ENCODE data around the gene UBE2O.

The UBE2O gene

GRCh38 chr17:76461765-76462555 is 9.0 kb upstream of the UBE2O start:
- Histone ChIP-seq H3K9me3 (ENCODE audit: low read length) (no peaks in the 10 kb centered on the region), H3K27me3 (ENCODE audit: control insufficient read depth in 1 of 2, insufficient read depth in 2 of 2, low read length in 2 of 2) (no peaks in the 10 kb centered on the region), H3K27ac (ENCODE audit: low read depth, low read length) (no peak overlapping the region), H3K4me3 (ENCODE audit: low read depth in 1 of 2, low read length in 2 of 2) (no peak overlapping the region), H3K9ac (ENCODE audit: low read length) (no peak overlapping the region), H3K4me1 (ENCODE audit: insufficient read depth, low read length) (no peaks in the 10 kb centered on the region), H3K36me3 (ENCODE audit: insufficient read depth, low read length) (no peaks in the 10 kb centered on the region)

GRCh38 chr17:76459674-76460073 is 6.7 kb upstream of the UBE2O start:
- H3K9ac ChIP-seq (ENCODE audit: low read length): no peak overlapping the region
- no peaks in the 10 kb centered on the region for H3K36me3 ChIP-seq (ENCODE audit: insufficient read depth, low read length)
- no peaks in the 10 kb centered on the region for H3K4me1 ChIP-seq (ENCODE audit: insufficient read depth, low read length)
- H3K9me3 ChIP-seq (ENCODE audit: low read length): no peaks in the 10 kb centered on the region
- H3K4me3 ChIP-seq (ENCODE audit: low read depth in 1 of 2, low read length in 2 of 2): no peak overlapping the region
- no peak overlapping the region for H3K27ac ChIP-seq (ENCODE audit: low read depth, low read length)
- no peaks in the 10 kb centered on the region for H3K27me3 ChIP-seq (ENCODE audit: control insufficient read depth in 1 of 2, insufficient read depth in 2 of 2, low read length in 2 of 2)

- Histone ChIP-seq H3K27ac (ENCODE audit: low read depth, low read length) (no peak overlapping the region), H3K9me3 (ENCODE audit: low read length) (no peaks in the 10 kb centered on the region), H3K4me1 (ENCODE audit: insufficient read depth, low read length) (no peaks in the 10 kb centered on the region), H3K27me3 (ENCODE audit: control insufficient read depth in 1 of 2, insufficient read depth in 2 of 2, low read length in 2 of 2) (no peaks in the 10 kb centered on the region), H3K36me3 (ENCODE audit: insufficient read depth, low read length) (no peaks in the 10 kb centered on the region), H3K4me3 (ENCODE audit: low read depth in 1 of 2, low read length in 2 of 2) (no peak overlapping the region), H3K9ac (ENCODE audit: low read length) (no peak overlapping the region)
Observed at GRCh38 chr17:76458580-76459490, 5.9 kb upstream of the UBE2O start.

- Histone ChIP-seq H3K4me3 (ENCODE audit: low read depth in 1 of 2, low read length in 2 of 2) (no peak overlapping the region), H3K9me3 (ENCODE audit: low read length) (no peaks in the 10 kb centered on the region), H3K27ac (ENCODE audit: low read depth, low read length) (no peak overlapping the region), H3K36me3 (ENCODE audit: insufficient read depth, low read length) (no peaks in the 10 kb centered on the region), H3K27me3 (ENCODE audit: control insufficient read depth in 1 of 2, insufficient read depth in 2 of 2, low read length in 2 of 2) (no peaks in the 10 kb centered on the region), H3K4me1 (ENCODE audit: insufficient read depth, low read length) (peaks cover 11% of the 10 kb centered on the region), H3K9ac (ENCODE audit: low read length) (no peak overlapping the region)
Observed at GRCh38 chr17:76453431-76453743, 435 bp upstream of the UBE2O start.

- H3K4me1 ChIP-seq (ENCODE audit: insufficient read depth, low read length): peaks cover 11% of the 10 kb centered on the region
- H3K9me3 ChIP-seq (ENCODE audit: low read length): no peaks in the 10 kb centered on the region
- no peaks in the 10 kb centered on the region for H3K36me3 ChIP-seq (ENCODE audit: insufficient read depth, low read length)
- no peaks in the 10 kb centered on the region for H3K27me3 ChIP-seq (ENCODE audit: control insufficient read depth in 1 of 2, insufficient read depth in 2 of 2, low read length in 2 of 2)
- peak overlapping the region; percentile 73 for H3K27ac ChIP-seq (ENCODE audit: low read depth, low read length)
- no peak overlapping the region for H3K9ac ChIP-seq (ENCODE audit: low read length)
- peak overlapping the region; percentile 56 to 81 for H3K4me3 ChIP-seq (ENCODE audit: low read depth in 1 of 2, low read length in 2 of 2)
Observed at GRCh38 chr17:76452127-76452659, 759 bp downstream of the UBE2O start.

GRCh38 chr17:76451506-76451905 is 1.4 kb downstream of the UBE2O start:
- Histone ChIP-seq H3K4me3 (ENCODE audit: low read depth in 1 of 2, low read length in 2 of 2) (no peak overlapping the region), H3K36me3 (ENCODE audit: insufficient read depth, low read length) (no peaks in the 10 kb centered on the region), H3K9me3 (ENCODE audit: low read length) (no peaks in the 10 kb centered on the region), H3K9ac (ENCODE audit: low read length) (no peak overlapping the region), H3K4me1 (ENCODE audit: insufficient read depth, low read length) (peaks cover 13% of the 10 kb centered on the region), H3K27me3 (ENCODE audit: control insufficient read depth in 1 of 2, insufficient read depth in 2 of 2, low read length in 2 of 2) (no peaks in the 10 kb centered on the region), H3K27ac (ENCODE audit: low read depth, low read length) (no peak overlapping the region)

GRCh38 chr17:76449126-76449525 is 3.8 kb downstream of the UBE2O start:
- Histone ChIP-seq H3K9ac (ENCODE audit: low read length) (no peak overlapping the region), H3K9me3 (ENCODE audit: low read length) (no peaks in the 10 kb centered on the region), H3K4me3 (ENCODE audit: low read depth in 1 of 2, low read length in 2 of 2) (no peak overlapping the region), H3K27me3 (ENCODE audit: control insufficient read depth in 1 of 2, insufficient read depth in 2 of 2, low read length in 2 of 2) (no peaks in the 10 kb centered on the region), H3K4me1 (ENCODE audit: insufficient read depth, low read length) (peaks cover 14% of the 10 kb centered on the region), H3K36me3 (ENCODE audit: insufficient read depth, low read length) (no peaks in the 10 kb centered on the region), H3K27ac (ENCODE audit: low read depth, low read length) (no peak overlapping the region)

GRCh38 chr17:76447931-76448652 is 4.9 kb downstream of the UBE2O start:
- no peak overlapping the region for H3K9ac ChIP-seq (ENCODE audit: low read length)
- no peaks in the 10 kb centered on the region for H3K27me3 ChIP-seq (ENCODE audit: control insufficient read depth in 1 of 2, insufficient read depth in 2 of 2, low read length in 2 of 2)
- no peak overlapping the region for H3K27ac ChIP-seq (ENCODE audit: low read depth, low read length)
- no peaks in the 10 kb centered on the region for H3K36me3 ChIP-seq (ENCODE audit: insufficient read depth, low read length)
- H3K4me1 ChIP-seq (ENCODE audit: insufficient read depth, low read length): peaks cover 14% of the 10 kb centered on the region
- H3K9me3 ChIP-seq (ENCODE audit: low read length): no peaks in the 10 kb centered on the region
- no peak overlapping the region for H3K4me3 ChIP-seq (ENCODE audit: low read depth in 1 of 2, low read length in 2 of 2)

- H3K9ac ChIP-seq (ENCODE audit: low read length): no peak overlapping the region
- no peaks in the 10 kb centered on the region for H3K27me3 ChIP-seq (ENCODE audit: control insufficient read depth in 1 of 2, insufficient read depth in 2 of 2, low read length in 2 of 2)
- H3K36me3 ChIP-seq (ENCODE audit: insufficient read depth, low read length): no peaks in the 10 kb centered on the region
- no peaks in the 10 kb centered on the region for H3K9me3 ChIP-seq (ENCODE audit: low read length)
- peaks cover 8% of the 10 kb centered on the region for H3K4me1 ChIP-seq (ENCODE audit: insufficient read depth, low read length)
- no peak overlapping the region for H3K4me3 ChIP-seq (ENCODE audit: low read depth in 1 of 2, low read length in 2 of 2)
- no peak overlapping the region for H3K27ac ChIP-seq (ENCODE audit: low read depth, low read length)
Observed at GRCh38 chr17:76446449-76447231, 6.3 kb downstream of the UBE2O start.

GRCh38 chr17:76445697-76446448 is 7.1 kb downstream of the UBE2O start:
- Histone ChIP-seq H3K9ac (ENCODE audit: low read length) (no peak overlapping the region), H3K36me3 (ENCODE audit: insufficient read depth, low read length) (no peaks in the 10 kb centered on the region), H3K27me3 (ENCODE audit: control insufficient read depth in 1 of 2, insufficient read depth in 2 of 2, low read length in 2 of 2) (no peaks in the 10 kb centered on the region), H3K9me3 (ENCODE audit: low read length) (no peaks in the 10 kb centered on the region), H3K27ac (ENCODE audit: low read depth, low read length) (no peak overlapping the region), H3K4me3 (ENCODE audit: low read depth in 1 of 2, low read length in 2 of 2) (no peak overlapping the region), H3K4me1 (ENCODE audit: insufficient read depth, low read length) (peaks cover 3% of the 10 kb centered on the region)
